ENCODE results near the gene CEP131.

Gene CEP131

DNA sequence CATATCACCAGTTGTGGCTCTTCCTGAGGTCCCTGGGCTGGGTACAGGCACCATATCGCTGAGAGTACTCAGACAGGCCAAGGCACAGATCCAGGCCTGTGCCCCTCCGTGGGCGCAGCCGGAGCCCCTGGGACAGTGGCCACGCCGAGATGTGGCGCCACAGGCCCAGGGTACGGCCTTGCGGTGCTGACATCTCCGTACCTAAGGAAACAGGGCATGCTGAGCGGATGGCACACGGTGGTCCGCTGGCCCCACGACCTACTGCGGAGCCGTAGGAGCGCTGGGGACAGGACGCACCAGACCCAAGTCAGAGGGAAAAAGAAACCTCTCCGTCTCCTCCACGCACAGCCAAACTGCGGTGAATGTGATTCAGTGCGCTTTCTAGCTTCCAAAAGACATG is 42.8 kb upstream of the CEP131 start:
- peaks cover 3% of the 10 kb centered on the region for H3K79me2 ChIP-seq
- no peak overlapping the region for H3K4me3 ChIP-seq (ENCODE audit: low read depth, low read length)
- no peak overlapping the region for H3K9ac ChIP-seq
- H3K4me1 ChIP-seq, result no peaks in the 10 kb centered on the region
- TF ChIP-seq CTCF (IDR thresholded peaks at IDR 0.05), result no peak
- no peak overlapping the region for H3K4me2 ChIP-seq (ENCODE audit: low read length)
- no peak overlapping the region for H3K27ac ChIP-seq
- H3K36me3 ChIP-seq (ENCODE audit: control insufficient read depth, insufficient read depth, low read length), result no peaks in the 10 kb centered on the region
- no peaks in the 10 kb centered on the region for H3K9me3 ChIP-seq (ENCODE audit: control insufficient read depth, low read length)
- no peak overlapping the region for H2AFZ ChIP-seq
- no peaks in the 10 kb centered on the region for H3K27me3 ChIP-seq (ENCODE audit: control insufficient read depth, insufficient read depth, low read length)

- Histone ChIP-seq H3K4me1 (no peaks in the 10 kb centered on the region), H3K4me3 (ENCODE audit: low read depth, low read length) (no peak overlapping the region), H3K79me2 (peaks cover 3% of the 10 kb centered on the region), H3K4me2 (ENCODE audit: low read length) (no peak overlapping the region), H2AFZ (no peak overlapping the region), H3K36me3 (ENCODE audit: control insufficient read depth, insufficient read depth, low read length) (no peaks in the 10 kb centered on the region), H3K27me3 (ENCODE audit: control insufficient read depth, insufficient read depth, low read length) (no peaks in the 10 kb centered on the region), H3K9ac (no peak overlapping the region), H3K9me3 (ENCODE audit: control insufficient read depth, low read length) (no peaks in the 10 kb centered on the region), H3K27ac (no peak overlapping the region)
- no peak for TF ChIP-seq CTCF (IDR thresholded peaks at IDR 0.05)
These were observed 41.9 kb upstream of the CEP131 start for GRCh38 chr17:81264640-81265039.

- Histone ChIP-seq H2AFZ (no peak overlapping the region), H3K27ac (no peak overlapping the region), H3K27me3 (ENCODE audit: control insufficient read depth, insufficient read depth, low read length) (no peaks in the 10 kb centered on the region), H3K36me3 (ENCODE audit: control insufficient read depth, insufficient read depth, low read length) (no peaks in the 10 kb centered on the region), H3K9ac (no peak overlapping the region), H3K79me2 (peaks cover 3% of the 10 kb centered on the region), H3K4me1 (no peaks in the 10 kb centered on the region), H3K4me2 (ENCODE audit: low read length) (no peak overlapping the region), H3K9me3 (ENCODE audit: control insufficient read depth, low read length) (no peaks in the 10 kb centered on the region), H3K4me3 (ENCODE audit: low read depth, low read length) (no peak overlapping the region)
- no peak for TF ChIP-seq CTCF (IDR thresholded peaks at IDR 0.05)
These were observed 40.8 kb upstream of the CEP131 start for GRCh38 chr17:81263371-81264181.

- no peak overlapping the region for H3K27ac ChIP-seq
- no peak for TF ChIP-seq CTCF (IDR thresholded peaks at IDR 0.05)
- H3K36me3 ChIP-seq (ENCODE audit: control insufficient read depth, insufficient read depth, low read length), result no peaks in the 10 kb centered on the region
- H3K79me2 ChIP-seq, result peaks cover 3% of the 10 kb centered on the region
- peaks cover under 1% of the 10 kb centered on the region for H3K4me1 ChIP-seq
- H2AFZ ChIP-seq, result no peak overlapping the region
- no peak overlapping the region for H3K9ac ChIP-seq
- no peaks in the 10 kb centered on the region for H3K9me3 ChIP-seq (ENCODE audit: control insufficient read depth, low read length)
- no peaks in the 10 kb centered on the region for H3K27me3 ChIP-seq (ENCODE audit: control insufficient read depth, insufficient read depth, low read length)
- no peak overlapping the region for H3K4me2 ChIP-seq (ENCODE audit: low read length)
- no peak overlapping the region for H3K4me3 ChIP-seq (ENCODE audit: low read depth, low read length)
These were observed 39.0 kb upstream of the CEP131 start for GRCh38 chr17:81261582-81262336.

Measured in parathyroid adenoma (tissue), 2 donors.